Panc1 (cell line): ENCODE results near the gene OSBPL8.

Experiments used
- POLR2AphosphoS5 ChIP-seq: IDR thresholded peaks from 2 replicates; pipeline ENCODE4 v1.6.1; 2012; ENCODE audit warnings: mild to moderate bottlenecking, low read depth, low read length, moderate library complexity
- TCF7L2 ChIP-seq: IDR thresholded peaks from 2 replicates; pipeline ENCODE4 v1.6.1; 2011; ENCODE audit warnings: mild to moderate bottlenecking, low read depth, low read length, inconsistent platforms
- TF ChIP-seq, protein P1 (sequence below): fragments of 450-650 bp; IDR thresholded peaks from 2 replicates; pipeline ENCODE4 v1.5.1; 2017; ENCODE audit warnings: mild to moderate bottlenecking
- TF ChIP-seq, protein P2 (sequence below), 2 experiments: IDR thresholded peaks; 2 replicates each; pipeline ENCODE4 v1.6.1; 2011 to 2012; ENCODE audit warnings: low read depth in 2 of 2, control low read depth in 1 of 2, low read length in 1 of 2, mild to moderate bottlenecking in 1 of 2, moderate library complexity in 1 of 2; ENCODE audit not compliant: insufficient read depth in 1 of 2

DNA sequence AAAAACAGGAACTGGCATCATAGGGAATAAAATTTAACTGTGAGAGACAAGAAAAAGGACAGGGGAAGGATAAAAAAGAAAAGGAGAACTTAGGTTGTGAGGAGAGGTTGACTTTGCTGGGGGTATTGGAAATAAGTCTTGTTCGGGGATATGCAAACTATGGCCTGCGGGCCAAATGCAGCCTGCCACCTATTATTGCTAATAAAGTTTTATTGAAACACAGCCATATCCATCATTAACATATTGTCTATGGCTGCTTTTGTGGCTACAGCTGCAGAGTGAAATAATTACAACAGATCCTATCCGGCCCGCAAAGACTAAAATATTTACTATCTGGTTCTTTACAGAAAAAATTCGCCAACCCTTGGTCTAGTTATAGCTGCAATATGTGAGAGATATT, 230.0 kb downstream of the OSBPL8 start:
- TF ChIP-seq, protein P1, sequence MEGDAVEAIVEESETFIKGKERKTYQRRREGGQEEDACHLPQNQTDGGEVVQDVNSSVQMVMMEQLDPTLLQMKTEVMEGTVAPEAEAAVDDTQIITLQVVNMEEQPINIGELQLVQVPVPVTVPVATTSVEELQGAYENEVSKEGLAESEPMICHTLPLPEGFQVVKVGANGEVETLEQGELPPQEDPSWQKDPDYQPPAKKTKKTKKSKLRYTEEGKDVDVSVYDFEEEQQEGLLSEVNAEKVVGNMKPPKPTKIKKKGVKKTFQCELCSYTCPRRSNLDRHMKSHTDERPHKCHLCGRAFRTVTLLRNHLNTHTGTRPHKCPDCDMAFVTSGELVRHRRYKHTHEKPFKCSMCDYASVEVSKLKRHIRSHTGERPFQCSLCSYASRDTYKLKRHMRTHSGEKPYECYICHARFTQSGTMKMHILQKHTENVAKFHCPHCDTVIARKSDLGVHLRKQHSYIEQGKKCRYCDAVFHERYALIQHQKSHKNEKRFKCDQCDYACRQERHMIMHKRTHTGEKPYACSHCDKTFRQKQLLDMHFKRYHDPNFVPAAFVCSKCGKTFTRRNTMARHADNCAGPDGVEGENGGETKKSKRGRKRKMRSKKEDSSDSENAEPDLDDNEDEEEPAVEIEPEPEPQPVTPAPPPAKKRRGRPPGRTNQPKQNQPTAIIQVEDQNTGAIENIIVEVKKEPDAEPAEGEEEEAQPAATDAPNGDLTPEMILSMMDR: no peak
- TF ChIP-seq, protein P2, sequence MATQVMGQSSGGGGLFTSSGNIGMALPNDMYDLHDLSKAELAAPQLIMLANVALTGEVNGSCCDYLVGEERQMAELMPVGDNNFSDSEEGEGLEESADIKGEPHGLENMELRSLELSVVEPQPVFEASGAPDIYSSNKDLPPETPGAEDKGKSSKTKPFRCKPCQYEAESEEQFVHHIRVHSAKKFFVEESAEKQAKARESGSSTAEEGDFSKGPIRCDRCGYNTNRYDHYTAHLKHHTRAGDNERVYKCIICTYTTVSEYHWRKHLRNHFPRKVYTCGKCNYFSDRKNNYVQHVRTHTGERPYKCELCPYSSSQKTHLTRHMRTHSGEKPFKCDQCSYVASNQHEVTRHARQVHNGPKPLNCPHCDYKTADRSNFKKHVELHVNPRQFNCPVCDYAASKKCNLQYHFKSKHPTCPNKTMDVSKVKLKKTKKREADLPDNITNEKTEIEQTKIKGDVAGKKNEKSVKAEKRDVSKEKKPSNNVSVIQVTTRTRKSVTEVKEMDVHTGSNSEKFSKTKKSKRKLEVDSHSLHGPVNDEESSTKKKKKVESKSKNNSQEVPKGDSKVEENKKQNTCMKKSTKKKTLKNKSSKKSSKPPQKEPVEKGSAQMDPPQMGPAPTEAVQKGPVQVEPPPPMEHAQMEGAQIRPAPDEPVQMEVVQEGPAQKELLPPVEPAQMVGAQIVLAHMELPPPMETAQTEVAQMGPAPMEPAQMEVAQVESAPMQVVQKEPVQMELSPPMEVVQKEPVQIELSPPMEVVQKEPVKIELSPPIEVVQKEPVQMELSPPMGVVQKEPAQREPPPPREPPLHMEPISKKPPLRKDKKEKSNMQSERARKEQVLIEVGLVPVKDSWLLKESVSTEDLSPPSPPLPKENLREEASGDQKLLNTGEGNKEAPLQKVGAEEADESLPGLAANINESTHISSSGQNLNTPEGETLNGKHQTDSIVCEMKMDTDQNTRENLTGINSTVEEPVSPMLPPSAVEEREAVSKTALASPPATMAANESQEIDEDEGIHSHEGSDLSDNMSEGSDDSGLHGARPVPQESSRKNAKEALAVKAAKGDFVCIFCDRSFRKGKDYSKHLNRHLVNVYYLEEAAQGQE (IDR thresholded peaks at IDR 0.05; ENCODE audit: insufficient read depth in 1 of 2, low read depth in 2 of 2, low read length in 1 of 2): no peak
- no peak for TF ChIP-seq TCF7L2
- TF ChIP-seq POLR2AphosphoS5: no peak
